Endothelial cell of umbilical vein (primary cell): ENCODE results near the gene RBM38. TPM values are rescaled to one million over a fixed set of nuclear protein-coding genes. Genes with fewer than 3 reads are reported as not detected.

Experiments
- BruUV-seq: library from RNA; stranded (reverse); fragments of 400-500 nt; replicated peaks from 2 replicates; lab custom pipeline; 2021; lab: Mats Ljungman, UMichigan
- CTCF ChIA-PET: fragments of 300-600, 350-600 bp; sonication (Branson Sonifier 250); formaldehyde crosslinking; loops from one replicate; lab custom pipeline; 2021; ENCODE audit warnings: antibody characterized with exemption, inconsistent platforms; lab: Charles Lee
- POLR2A ChIA-PET: fragments of 300-600, 350-600 bp; sonication (Branson Sonifier 250); formaldehyde crosslinking; loops from one replicate; lab custom pipeline; 2021; ENCODE audit warnings: antibody characterized with exemption, inconsistent platforms; lab: Charles Lee
- DNase-seq: peaks from one replicate; pipeline ENCODE4 v3.0.0-alpha.2; 2011; ENCODE audit warnings: low read depth, low spot score
- FAIRE-seq: peaks from 2 replicates; lab custom pipeline; 2011; peaks lifted over from hg19 to GRCh38; lab: Jason Lieb, UNC
- H2AFZ ChIP-seq: 2 replicates; pipeline ENCODE4 v1.6.0; 2012; ENCODE audit warnings: low read depth, low read length, control low read depth, inconsistent platforms
- H3K27ac ChIP-seq: 2 replicates; pipeline ENCODE4 v1.5.1; 2011; ENCODE audit warnings: low read depth, mild to moderate bottlenecking, control low read depth, low read length, moderate library complexity; ENCODE audit not compliant: insufficient read depth
- H3K27me3 ChIP-seq, 2 experiments: 2 replicates each; pipeline versions ENCODE4 v1.6.0 to v1.6.1; 2011; ENCODE audit warnings: low read length in 2 of 2, mixed read lengths in 1 of 2; ENCODE audit not compliant: control insufficient read depth in 2 of 2, insufficient read depth in 2 of 2
- H3K36me3 ChIP-seq, 2 experiments: 2 replicates in 1 of 2; 3 replicates in 1 of 2; pipeline ENCODE4 v1.5.1; 2011; ENCODE audit warnings: low read length in 2 of 2, mild to moderate bottlenecking in 1 of 2, moderate library complexity in 1 of 2; ENCODE audit not compliant: control insufficient read depth in 2 of 2, insufficient read depth in 2 of 2; ENCODE audit errors: extremely low read depth in 1 of 2
- H3K4me1 ChIP-seq: 3 replicates; pipeline ENCODE4 v1.5.1; 2011; ENCODE audit warnings: mild to moderate bottlenecking, low read length; ENCODE audit not compliant: control insufficient read depth, insufficient read depth; ENCODE audit errors: extremely low read depth
- H3K4me2 ChIP-seq: 2 replicates; pipeline ENCODE4 v1.6.1; 2011; ENCODE audit warnings: low read length, control low read depth, mixed read lengths; ENCODE audit not compliant: insufficient read depth
- H3K4me3 ChIP-seq, 3 experiments: fragments of 200-600 bp in 1 of 3; sonication (generic), shearing (Covaris generic) in 1 of 3; replicated peaks in 1 of 3; 2 replicates each; pipeline ENCODE4 v1.5.1; 2011 to 2016; ENCODE audit warnings: control low read depth in 3 of 3, low read length in 3 of 3, mild to moderate bottlenecking in 2 of 3, inconsistent platforms in 1 of 3, low read depth in 1 of 3, moderate library complexity in 1 of 3; ENCODE audit not compliant: insufficient read depth in 1 of 3
- H3K79me2 ChIP-seq: 2 replicates; pipeline ENCODE4 v1.6.0; 2012; ENCODE audit warnings: low read length, inconsistent platforms; ENCODE audit not compliant: control insufficient read depth, insufficient read depth
- H3K9ac ChIP-seq: replicated peaks from 2 replicates; pipeline ENCODE3; 2011; ENCODE audit warnings: low read length, control low read depth; ENCODE audit not compliant: insufficient read depth; ENCODE audit errors: extremely low read depth
- H3K9me1 ChIP-seq: replicated peaks from 3 replicates; pipeline ENCODE4 v1.6.0; 2011; ENCODE audit warnings: mild to moderate bottlenecking, low read length; ENCODE audit not compliant: control insufficient read depth, insufficient read depth; ENCODE audit errors: extremely low read depth
- H3K9me3 ChIP-seq: replicated peaks from 2 replicates; pipeline ENCODE4 v1.5.1; 2012; ENCODE audit warnings: low read length, inconsistent platforms; ENCODE audit not compliant: control insufficient read depth, insufficient read depth
- H4K20me1 ChIP-seq: replicated peaks from 2 replicates; pipeline ENCODE3; 2011; ENCODE audit warnings: mild to moderate bottlenecking, low read length; ENCODE audit not compliant: control insufficient read depth, insufficient read depth; ENCODE audit errors: extremely low read depth
- EZH2 ChIP-seq: IDR thresholded peaks from 2 replicates; pipeline ENCODE4 v1.6.1; 2012; ENCODE audit warnings: borderline replicate concordance, low read depth, mild to moderate bottlenecking, moderate library complexity, low read length, inconsistent platforms; ENCODE audit not compliant: severe bottlenecking
- GATA2 ChIP-seq: IDR thresholded peaks from 2 replicates; pipeline ENCODE4 v1.7.0; 2011; ENCODE audit warnings: low read depth, mild to moderate bottlenecking, moderate library complexity, mixed read lengths, low read length; ENCODE audit not compliant: insufficient read length, insufficient read depth
- JUN ChIP-seq: IDR thresholded peaks from 2 replicates; pipeline ENCODE4 v1.6.1; 2011; ENCODE audit warnings: borderline replicate concordance, low read depth; ENCODE audit not compliant: insufficient read length, insufficient read depth
- MYC ChIP-seq: IDR thresholded peaks from one replicate; pipeline ENCODE4 v1.6.1; 2011; ENCODE audit warnings: mild to moderate bottlenecking, low read depth, low read length
- POLR2A ChIP-seq: IDR thresholded peaks from 2 replicates; pipeline ENCODE4 v1.6.1; 2012; ENCODE audit warnings: low read depth, mild to moderate bottlenecking, control low read depth, low read length
- dilution Hi-C: fragments of 300-500 bp; cut with MboI; formaldehyde crosslinking; loops from one replicate; pipeline ENCODE4 v1.15.0; 2019; ENCODE audit warnings: low sequenced_read_pairs; ENCODE audit not compliant: extremely low pct_ligation_motif_present
- intact Hi-C: fragments of 100-400 bp; cut with micrococcal nuclease; formaldehyde crosslinking; loops from one replicate; pipeline ENCODE4 v1.10.0; 2022
- polyA plus RNA-seq, 4 experiments: library from polyadenylated mRNA; depleted of rRNA in 3 of 4; stranded (reverse) in 3 of 4; unstranded in 1 of 4; fragments of >200 nt; gene quantifications; 2 replicates each; pipeline versions ENCODE4 v1.2.1 to v1.2.3, GENCODE V29; 2011 to 2012; ENCODE audit warnings: missing spikeins in 1 of 4
- total RNA-seq: library from RNA; stranded (reverse); gene quantifications from 2 replicates; pipeline ENCODE4 v1.2.3, GENCODE V29; 2021

Gene RBM38
- total and polyA plus RNA-seq, 2 donors (not counting 3 experiments of a cell fraction or from before 2014, with no cell fraction given): 22.1 to 37.4 TPM

GRCh38 chr20:57410398-57410920 lies 19.3 kb downstream of the RBM38 start:
- no peaks in the 10 kb centered on the region for H4K20me1 ChIP-seq
- no peaks in the 10 kb centered on the region for H3K4me1 ChIP-seq
- no peak for DNase-seq
- H3K9me1 ChIP-seq: no peaks in the 10 kb centered on the region
- H3K4me2 ChIP-seq: no peak overlapping the region
- no peak overlapping the region for H3K27ac ChIP-seq
- no peak overlapping the region for H2AFZ ChIP-seq
- FAIRE-seq: no peak
- H3K79me2 ChIP-seq: no peaks in the 10 kb centered on the region
- no peaks in the 10 kb centered on the region for H3K9me3 ChIP-seq
- POLR2A ChIA-PET: no interaction called here
- H3K27me3 ChIP-seq: no peaks in the 10 kb centered on the region
- CTCF ChIA-PET: no interaction called here
- H3K4me3 ChIP-seq: no peak overlapping the region
- intact Hi-C loops: no loop called here
- H3K36me3 ChIP-seq: peaks cover 0 to 20% of the 10 kb centered on the region in 2 experiments
- TF ChIP-seq EZH2 (no peak), JUN (no peak), GATA2 (no peak), MYC (no peak)
- H3K9ac ChIP-seq: no peak overlapping the region
- BruUV-seq: no TSS peak
- dilution Hi-C loops: no loop called here

GRCh38 chr20:57410924-57411323 lies 19.7 kb downstream of the RBM38 start:
- POLR2A ChIA-PET: no interaction called here
- DNase-seq: no peak
- Histone ChIP-seq H4K20me1 (no peaks in the 10 kb centered on the region), H3K27ac (no peak overlapping the region), H3K79me2 (no peaks in the 10 kb centered on the region), H3K9ac (no peak overlapping the region), H3K9me3 (no peaks in the 10 kb centered on the region), H2AFZ (no peak overlapping the region), H3K36me3 (peaks cover 0 to 17% of the 10 kb centered on the region in 2 experiments), H3K4me2 (no peak overlapping the region), H3K27me3 (no peaks in the 10 kb centered on the region), H3K4me3 (no peak overlapping the region), H3K4me1 (no peaks in the 10 kb centered on the region), H3K9me1 (no peaks in the 10 kb centered on the region)
- TF ChIP-seq JUN (no peak), POLR2A (no peak)
- dilution Hi-C loops: no loop called here
- BruUV-seq: no TSS peak
- CTCF ChIA-PET: no interaction called here
- no peak for FAIRE-seq
- intact Hi-C loops: no loop called here
